GM10847 (cell line): ENCODE measurements around the gene MAPRE2.

ENCODE experiments used
- POLR2A ChIP-seq: IDR thresholded peaks from 2 replicates; pipeline ENCODE4 v1.6.1; 2011; ENCODE audit not compliant: insufficient read length; ENCODE audit errors: extremely low read depth

The MAPRE2 gene

DNA sequence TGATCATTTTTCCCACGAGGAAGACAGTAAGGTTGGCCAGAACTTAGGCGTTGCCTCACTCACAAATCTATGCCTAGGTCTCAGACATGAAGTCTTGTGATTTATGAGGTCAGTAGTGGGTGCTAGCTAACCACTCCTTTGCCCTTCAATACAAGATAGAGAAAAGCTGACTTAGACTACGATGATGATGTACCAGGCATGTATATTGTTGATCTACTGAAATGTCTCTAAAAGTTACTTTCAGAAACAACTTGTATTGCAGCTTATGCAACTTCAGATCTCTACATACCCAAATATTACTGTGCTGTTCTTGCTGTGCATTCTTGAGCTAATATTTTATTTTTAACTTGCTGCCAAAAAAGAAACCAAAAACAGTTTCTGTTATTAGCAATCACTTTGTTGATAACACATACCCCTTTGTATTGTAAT is 30.6 kb downstream of the MAPRE2 start:
- no peak for TF ChIP-seq POLR2A

DNA sequence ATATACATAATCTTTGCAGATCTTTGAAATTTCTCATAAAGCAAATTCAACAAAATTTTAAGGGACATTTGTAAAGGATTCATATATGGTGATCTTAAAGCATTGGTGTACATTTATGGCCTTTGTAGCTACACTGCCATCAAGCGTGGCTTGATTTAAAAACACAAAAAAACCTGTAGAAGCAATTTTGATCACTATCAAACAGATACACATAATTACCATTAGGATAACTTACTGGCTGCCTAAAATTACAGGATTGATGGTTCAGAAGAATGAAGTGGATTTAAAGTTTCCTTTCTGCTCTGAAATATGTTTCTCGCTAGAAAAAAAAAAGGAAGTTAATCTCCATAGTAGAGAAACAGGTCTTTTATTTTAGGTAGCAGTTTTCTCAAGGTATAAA is 31.4 kb downstream of the MAPRE2 start:
- no peak for TF ChIP-seq POLR2A

DNA sequence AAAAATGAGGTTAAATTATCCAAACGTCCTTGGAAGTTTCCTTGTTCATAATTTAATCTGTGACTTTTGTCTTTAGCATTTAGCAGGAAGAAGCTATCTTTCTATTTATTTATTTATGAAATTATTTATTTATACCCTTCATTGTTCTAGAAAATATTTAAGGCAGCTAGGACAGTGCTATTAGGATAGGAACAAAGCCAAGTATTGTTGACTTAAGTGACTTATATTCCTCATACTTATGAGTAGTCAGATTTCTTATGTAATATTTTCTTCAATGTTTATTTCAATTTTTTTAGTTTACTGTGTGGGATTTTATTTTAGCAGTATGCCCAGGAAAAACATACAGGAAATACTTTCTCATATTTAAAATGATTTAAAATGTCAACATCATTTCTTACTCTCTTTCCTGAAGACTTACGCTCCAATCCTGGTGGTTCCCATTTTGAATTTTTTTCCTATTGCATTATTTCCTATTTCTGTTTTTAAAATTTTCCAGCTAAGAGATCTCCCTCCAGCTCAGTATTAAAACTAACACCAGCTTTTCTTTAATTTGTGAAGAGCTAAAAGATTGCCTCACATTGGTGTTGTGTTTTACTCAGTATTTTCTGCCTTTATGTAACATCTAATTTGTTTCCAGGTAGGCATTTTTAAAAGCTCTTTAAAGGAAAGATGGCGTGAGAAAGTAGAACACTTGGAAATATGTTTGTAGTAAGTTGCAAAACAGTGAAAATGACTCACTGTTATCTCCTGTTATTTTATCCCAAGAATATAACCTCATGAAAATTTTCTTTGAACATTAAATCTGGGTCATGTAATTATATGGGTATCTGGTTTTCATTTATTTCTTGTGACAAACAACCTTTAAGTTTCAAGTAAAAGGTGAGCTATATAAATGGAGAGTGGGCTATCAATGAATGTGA is 32.2 kb downstream of the MAPRE2 start:
- TF ChIP-seq POLR2A: no peak

DNA sequence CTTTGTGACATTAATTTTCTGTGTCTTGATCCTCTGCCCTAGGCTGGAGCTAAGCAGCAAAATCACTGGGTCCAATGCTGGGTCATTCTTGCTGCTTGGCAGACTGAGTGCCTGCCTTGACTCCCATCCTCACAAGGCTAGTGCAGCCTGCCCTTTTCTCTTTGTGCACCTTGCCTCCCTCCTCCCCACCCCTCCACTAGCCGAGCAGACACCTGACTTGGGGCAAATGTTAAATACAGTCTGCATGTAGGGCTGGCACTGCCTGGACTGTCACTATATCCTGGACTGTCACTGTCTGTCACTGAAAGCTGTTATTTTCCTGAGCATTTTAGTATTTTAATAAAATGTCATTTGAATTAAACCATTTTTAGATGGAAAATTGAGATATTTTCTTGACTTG is 33.4 kb downstream of the MAPRE2 start:
- no peak for TF ChIP-seq POLR2A

- no peak for TF ChIP-seq POLR2A
These were observed 33.9 kb downstream of the MAPRE2 start for GRCh38 chr18:35075132-35075531.

DNA sequence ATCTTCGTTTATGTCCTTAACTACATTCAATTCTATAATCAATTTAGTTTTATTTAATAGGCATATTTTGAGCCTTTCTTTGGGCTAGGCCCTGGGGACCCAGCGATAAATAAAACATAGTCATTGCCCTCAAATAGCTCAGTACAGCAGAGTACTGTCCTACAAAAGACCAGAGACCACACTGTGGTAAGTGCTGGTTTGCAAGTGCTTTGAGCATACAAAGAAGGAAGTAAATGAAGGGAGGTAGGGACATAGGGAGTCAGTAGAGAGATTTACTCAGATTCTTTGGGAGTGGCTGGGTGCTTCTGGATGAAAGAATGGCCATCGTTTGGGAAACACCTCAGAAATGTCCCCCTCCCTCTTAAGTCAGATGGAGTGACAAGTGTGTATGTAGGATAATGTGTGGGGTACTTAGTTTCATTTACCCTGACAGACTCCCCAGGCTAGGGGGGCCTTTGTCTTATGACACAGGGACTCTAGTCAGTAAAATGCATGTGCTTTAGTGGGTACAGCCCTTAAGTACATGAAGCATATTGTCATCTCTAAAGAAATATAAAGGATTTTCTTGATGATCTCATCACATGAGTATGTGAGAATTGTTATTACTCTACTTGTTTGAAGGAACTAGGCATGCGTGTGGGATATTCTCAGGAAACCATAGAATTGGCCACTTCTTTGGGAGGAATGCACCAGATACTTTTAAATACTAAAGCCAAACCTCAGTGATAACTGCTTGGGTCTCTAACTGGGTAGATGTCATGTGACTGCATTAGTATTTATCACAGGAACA is 35.1 kb downstream of the MAPRE2 start:
- no peak for TF ChIP-seq POLR2A

- no peak for TF ChIP-seq POLR2A
These were observed 36.7 kb downstream of the MAPRE2 start for GRCh38 chr18:35077937-35078336.

- TF ChIP-seq POLR2A: no peak
These were observed 38.8 kb downstream of the MAPRE2 start for GRCh38 chr18:35080058-35080457.

DNA sequence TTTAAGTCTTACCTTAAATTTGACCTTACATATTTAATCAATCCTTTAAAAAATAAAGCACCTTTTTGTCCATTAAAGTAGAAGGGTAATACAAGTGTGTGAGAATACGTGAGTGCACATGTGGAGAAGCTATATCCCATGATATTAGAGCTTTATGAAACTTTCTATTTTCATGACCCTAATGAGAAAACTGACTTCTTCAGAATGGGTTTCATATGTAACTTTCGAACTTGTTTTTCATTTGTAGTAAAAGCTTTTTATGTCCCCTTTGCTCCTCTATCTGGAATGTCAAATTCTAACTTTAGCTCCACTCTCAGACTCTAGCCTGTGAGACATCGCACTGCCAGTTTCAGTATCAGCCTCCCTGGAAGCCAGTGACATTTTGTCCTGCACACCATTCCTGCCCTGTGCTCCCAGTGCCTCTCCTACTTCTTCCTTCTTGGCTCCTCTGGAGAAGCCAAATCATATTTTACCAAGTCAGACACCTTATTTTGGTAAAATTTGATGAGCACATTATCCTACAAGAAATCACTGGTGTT is 42.0 kb downstream of the MAPRE2 start:
- TF ChIP-seq POLR2A: no peak

GRCh38 chr18:35084494-35085449 is 43.6 kb downstream of the MAPRE2 start:
- TF ChIP-seq POLR2A: no peak

- TF ChIP-seq POLR2A: no peak
These were observed 44.5 kb downstream of the MAPRE2 start for GRCh38 chr18:35085450-35086380.

DNA sequence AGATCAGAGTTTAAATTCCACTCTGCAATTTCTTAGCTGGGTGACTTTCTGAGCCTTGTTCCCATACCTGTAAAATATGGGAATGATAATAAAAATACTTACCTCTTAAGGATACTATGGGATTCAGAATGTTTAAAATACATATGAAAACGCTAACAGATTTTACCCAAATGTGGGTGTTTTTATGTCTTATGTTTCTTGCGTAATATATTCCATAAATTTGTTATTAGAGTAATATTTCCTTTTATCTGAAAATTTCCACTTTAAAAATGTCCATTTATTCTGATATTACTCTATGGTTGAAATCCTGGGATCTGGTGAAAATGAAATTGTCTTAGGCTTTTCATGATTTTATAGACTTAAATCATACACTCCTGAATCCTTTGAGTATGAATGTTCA is 45.5 kb downstream of the MAPRE2 start:
- TF ChIP-seq POLR2A: no peak

GRCh38 chr18:35087726-35088125 is 46.5 kb downstream of the MAPRE2 start:
- TF ChIP-seq POLR2A: no peak

DNA sequence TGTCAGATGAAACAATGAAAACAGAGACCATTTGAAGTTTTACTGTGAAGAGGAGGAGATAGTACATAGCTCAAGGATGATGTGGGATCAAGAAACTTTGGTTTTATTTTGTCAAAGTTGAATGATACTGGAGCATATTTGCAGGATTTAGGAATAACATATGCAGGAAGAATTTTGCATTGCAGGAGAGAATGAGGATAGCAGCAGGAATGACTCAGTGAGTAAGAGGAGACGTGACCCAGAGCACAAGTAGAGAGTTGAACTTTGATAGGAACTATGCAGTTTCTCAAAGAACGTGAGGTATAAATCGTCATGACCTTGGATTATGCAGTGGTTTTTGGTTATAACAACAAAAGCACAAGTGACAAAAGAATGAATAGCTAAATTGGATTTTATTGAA is 47.7 kb downstream of the MAPRE2 start:
- TF ChIP-seq POLR2A: no peak
